Endometrial microvascular endothelial cells (primary cell): ENCODE measurements around the gene RHAG. TPM values are rescaled to one million over a fixed set of nuclear protein-coding genes. Genes with fewer than 3 reads are reported as not detected.

Source experiments
- in situ Hi-C: cut with HindIII; loops from 2 replicates; pipeline ENCODE4 v1.10.0; 2017; ENCODE audit warnings: low sequenced_read_pairs, low pct_unique_long_range_greater_than_20kb; ENCODE audit errors: inconsistent ontology term
- total RNA-seq: library from RNA; depleted of rRNA; stranded (reverse); fragments of >200 nt; gene quantifications from one replicate; pipeline ENCODE4 v1.2.3, GENCODE V29; 2015; ENCODE audit errors: inconsistent ontology term

RHAG gene
- total RNA-seq, 1 donor from 2014 or later = not detected

DNA sequence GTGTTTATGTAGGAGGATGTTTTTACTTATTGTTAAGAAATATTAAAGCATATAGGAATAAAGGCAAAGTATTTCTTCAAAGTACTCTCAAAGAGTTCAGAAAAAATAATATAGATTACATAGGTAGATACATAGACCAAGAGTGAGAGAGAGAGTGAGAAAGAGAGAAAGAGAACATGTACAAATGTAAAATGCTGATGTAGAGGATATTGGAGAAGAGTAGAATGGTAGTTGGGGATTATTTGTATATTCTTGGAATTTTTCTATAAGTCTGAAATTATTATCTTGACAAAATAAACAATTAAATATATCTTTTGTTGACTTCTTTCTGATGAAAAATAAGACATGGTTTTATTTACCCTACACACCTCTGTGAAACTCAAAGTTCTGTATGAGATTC is 57.0 kb downstream of the RHAG start:
- in situ Hi-C loops = no loop called here

DNA sequence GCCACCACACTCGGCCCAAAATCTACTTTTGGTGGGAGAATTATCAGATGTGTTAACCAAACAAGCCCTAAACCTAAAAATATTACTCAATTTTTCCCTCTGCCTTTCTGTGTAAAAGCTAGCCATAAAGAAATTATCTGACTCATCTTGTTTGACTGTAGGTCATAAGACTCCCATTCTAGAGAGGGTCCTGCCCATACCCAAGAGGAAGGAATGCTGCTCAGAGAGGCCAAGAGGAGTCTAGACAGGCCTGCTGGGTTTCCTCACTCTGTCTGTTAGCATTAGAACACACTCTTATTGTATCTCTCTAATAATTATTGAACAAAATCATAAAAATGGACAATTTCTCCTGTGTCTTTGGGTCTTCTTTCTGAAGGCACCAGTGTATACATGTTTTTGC is 60.0 kb downstream of the RHAG start:
- in situ Hi-C loops = no loop called here

DNA sequence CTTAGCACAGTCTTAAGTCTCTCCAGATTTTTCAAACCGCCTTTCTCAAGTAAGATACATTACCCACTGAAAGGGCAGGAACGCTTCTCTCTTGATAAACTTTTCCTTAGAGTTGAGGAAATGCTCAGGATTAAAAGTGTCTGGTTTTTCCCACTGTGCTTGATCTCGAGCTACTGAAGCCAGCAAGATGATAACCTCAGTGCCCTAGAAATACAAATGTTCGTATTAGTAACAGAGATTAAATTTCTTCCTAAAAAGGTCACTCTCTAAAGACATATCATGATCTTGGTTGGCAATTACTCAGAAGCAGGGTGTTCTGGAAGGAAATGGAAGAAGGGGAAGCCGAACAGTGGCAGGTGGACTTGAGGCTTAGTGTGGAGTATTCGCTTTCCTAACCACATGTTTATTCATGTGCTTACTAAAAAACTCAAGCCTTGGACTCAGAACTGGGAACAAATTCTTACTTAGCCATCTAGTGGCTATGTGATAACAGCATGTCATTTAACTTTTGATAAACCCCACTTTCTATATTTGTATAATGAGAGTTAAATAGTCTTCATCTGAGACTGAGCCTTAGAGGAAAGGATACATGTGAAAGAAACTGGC is 66.1 kb downstream of the RHAG start:
- in situ Hi-C loops = loop anchor here (25.0 kb wide), 1 partner anchor 108 kb away; the partner anchor contains the start of genes CENPQ and MMUT

DNA sequence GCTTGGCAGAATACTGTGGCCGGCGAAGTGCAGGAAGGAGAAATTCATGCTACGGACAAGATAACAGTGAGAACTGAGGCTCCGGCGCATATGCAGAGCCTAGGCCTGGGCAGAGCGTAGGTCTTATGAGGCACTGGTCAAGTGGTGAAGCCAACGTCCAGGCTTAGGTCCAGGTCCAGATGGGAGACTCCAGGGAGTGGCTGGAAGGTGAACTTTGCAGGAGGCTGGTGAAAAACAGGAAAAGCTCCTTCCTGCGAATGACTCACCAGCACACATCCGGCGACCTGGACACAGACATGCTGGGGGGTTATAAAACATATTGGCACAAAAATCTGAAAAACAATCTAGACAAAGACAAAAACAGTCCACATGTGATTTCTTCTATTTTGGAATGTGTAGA is 70.8 kb downstream of the RHAG start:
- in situ Hi-C loops = loop anchor here (25.0 kb wide), 1 partner anchor 104 kb away; the partner anchor contains the start of genes CENPQ and MMUT

DNA sequence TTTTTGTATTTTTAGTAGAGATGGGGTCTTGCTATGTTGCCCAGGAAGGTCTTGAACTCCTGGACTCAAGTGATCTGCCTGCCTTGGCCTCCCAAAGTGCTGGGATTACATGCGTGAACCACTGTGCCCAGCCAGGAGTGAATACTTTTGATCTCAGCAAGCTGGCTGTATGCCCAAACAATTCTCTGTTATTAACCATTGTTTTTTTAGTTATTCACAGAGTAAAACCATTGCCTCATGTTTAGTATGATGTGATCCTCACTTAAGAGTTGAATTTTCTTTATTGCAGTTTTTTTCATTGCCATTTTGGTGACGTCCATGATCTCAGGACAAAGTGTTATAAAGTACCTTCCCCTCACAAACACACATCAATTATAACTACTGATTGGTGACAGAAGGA is 71.4 kb downstream of the RHAG start:
- in situ Hi-C loops = loop anchor here (25.0 kb wide), 1 partner anchor 103 kb away; the partner anchor contains the start of genes CENPQ and MMUT

DNA sequence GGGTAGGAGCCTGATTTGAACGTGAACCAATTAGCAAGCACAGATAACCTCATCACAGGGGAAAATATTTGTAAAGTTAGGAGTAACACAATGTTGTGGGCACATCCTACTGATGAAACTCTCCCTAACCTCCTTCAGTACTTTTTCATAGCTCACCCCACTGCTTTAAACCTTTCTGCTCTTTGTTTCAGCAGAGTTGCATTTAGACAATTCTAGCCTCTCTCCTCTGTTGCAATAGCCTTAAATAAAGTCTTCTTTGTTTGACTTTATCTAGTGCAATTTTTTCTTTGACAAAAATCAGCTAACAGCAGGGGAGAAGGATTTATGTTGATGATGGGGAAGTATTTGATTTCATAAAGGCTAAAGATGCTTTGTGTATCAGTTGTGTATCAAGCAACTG is 72.1 kb downstream of the RHAG start:
- in situ Hi-C loops = loop anchor here (25.0 kb wide), 1 partner anchor 102 kb away; the partner anchor contains the start of genes CENPQ and MMUT

DNA sequence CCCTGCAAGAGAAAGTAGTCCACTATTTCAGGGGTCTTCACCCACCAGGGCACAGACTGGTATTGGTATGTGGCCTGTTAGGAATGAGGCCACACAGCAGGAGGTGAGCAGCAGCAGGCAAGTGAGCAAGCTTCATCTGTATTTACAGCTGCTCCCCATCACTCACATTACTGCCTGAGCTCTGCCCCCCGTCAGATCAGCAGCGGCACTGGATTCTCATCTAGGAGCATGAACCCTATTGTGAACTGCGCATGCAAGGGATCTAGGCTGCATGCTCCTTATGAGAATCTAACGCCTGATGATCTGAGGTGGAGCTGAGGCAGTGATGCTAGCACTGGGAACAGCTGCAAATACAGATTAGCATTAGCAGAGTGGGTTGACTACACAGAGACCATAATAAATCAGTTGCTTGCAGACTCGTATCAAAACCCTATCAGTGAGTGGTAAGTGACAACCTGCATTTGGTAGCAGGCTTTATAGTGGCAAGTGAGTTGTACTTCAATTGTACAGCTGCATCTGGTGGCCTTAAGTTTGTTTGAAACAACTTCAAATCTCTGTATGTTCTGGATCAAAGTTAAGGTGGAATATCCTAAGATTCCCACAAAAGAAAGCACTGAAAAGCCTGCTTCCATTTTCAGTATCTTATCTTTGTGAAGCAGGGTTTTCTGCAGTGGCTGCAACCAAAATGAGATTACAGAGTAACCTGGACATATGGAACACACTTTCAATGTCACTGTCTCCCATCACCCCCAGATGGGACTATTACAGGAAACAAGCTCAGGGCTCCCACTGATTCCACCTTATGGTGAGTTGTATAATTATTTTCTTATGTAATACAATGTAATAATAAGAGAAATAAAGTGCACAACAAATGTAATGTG is 73.4 kb downstream of the RHAG start:
- in situ Hi-C loops = loop anchor here (25.0 kb wide), 1 partner anchor 101 kb away; the partner anchor contains the start of genes CENPQ and MMUT

DNA sequence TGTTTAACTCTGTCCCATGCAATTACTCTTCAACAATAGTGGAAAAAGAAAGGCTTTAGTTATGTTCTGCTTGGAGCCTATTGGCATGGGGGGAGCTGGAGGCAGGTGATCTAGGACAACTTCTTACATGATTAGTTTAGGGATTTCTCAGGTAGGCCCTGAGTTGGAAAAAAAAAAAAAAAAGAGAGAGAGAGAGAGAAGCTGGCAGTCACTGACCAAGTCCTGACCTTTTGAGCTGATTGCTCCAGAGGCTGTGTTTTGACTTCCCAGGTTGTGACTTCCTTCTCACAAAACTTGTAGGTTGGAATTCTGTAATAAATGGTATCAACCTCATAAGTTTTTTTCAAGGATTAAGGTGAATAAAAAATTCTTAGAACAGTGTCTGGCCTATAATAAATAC is 78.4 kb downstream of the RHAG start:
- in situ Hi-C loops = loop anchor here (25.0 kb wide), 1 partner anchor 96 kb away; the partner anchor contains the start of genes CENPQ and MMUT

DNA sequence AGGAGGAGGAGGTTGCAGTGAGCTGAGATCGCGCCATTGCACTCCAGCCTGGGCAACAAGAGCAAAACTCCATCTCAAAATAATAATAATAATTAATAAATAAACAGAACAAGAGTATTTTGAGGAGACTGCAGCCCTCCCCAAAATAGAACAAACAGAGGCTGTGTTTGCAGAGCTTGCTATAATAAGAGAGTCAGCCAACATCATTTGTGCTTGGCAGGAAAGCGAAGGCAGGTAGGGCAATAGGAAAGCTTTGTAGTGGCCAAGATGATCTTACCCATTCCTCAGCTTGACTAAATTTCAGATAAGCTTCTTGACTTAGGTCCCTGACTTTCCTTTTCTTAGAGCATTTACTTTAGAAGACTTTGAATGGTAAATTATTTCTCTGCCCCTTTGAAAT is 79.5 kb downstream of the RHAG start:
- in situ Hi-C loops = loop anchor here (25.0 kb wide), 1 partner anchor 95 kb away; the partner anchor contains the start of genes CENPQ and MMUT

DNA sequence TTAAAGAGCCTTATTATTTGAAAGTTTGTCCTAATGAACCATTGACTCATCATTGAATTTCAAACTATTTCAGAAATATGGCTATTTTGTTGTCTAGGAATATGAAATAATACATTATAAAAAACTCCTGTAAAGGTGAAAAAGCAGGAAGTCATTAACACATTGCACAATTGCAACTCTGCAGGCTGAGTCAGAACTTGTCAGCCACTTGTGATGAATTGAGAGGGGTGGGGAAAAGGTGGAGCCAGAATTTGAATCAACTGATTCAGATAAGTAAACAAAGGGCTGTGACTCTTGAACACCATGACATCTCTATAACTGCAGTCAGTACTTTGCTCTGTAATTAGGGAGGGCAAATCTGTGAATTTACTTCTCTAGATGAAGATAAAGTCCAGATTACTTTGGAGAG is 80.2 kb downstream of the RHAG start:
- in situ Hi-C loops = loop anchor here (25.0 kb wide), 1 partner anchor 94 kb away; the partner anchor contains the start of genes CENPQ and MMUT

DNA sequence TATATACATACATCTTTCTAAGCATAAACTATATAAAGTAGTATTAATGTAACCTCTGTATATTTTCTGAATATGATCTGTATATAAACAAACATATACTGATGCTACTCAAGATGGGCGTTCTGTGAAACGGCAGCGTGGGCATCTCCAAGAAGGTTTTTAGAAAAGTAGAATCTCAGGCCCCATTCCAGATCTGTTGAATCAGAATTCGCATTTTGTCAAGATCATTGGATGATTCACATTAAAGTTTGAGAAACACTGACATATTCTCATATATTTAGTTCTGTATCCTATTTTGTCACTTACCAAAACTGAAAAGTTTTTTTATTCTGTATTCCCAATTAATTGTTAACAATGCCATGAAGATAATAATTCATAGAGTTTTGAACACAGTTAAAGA is 80.7 kb downstream of the RHAG start:
- in situ Hi-C loops = loop anchor here (25.0 kb wide), 1 partner anchor 94 kb away; the partner anchor contains the start of genes CENPQ and MMUT

Other genes with a start within 250 kb of the RHAG start
- 9.9 TPM for gene MMUT, start 173.6 kb downstream of the RHAG start, total RNA-seq
- gene CENPQ, start 173.5 kb downstream of the RHAG start, total RNA-seq = 4.1 TPM
- gene GLYATL3, start 136.9 kb downstream of the RHAG start, total RNA-seq = not detected
- gene C6orf141, start 86.2 kb downstream of the RHAG start, total RNA-seq = 3.6 TPM
- not detected for gene CRISP2, start 76.7 kb upstream of the RHAG start, total RNA-seq
- not detected for gene CRISP3, start 107.5 kb upstream of the RHAG start, total RNA-seq
- not detected for gene PGK2, start 150.4 kb upstream of the RHAG start, total RNA-seq
- gene CRISP1, start 229.7 kb upstream of the RHAG start, total RNA-seq = not detected